ENCODE results near the gene CEPT1.
"Not testable (repeated sequence)": the region's sequence is repeated elsewhere in the genome, so short reads cannot be mapped to it uniquely, and the experiment has no call there.

Gene CEPT1

DNA sequence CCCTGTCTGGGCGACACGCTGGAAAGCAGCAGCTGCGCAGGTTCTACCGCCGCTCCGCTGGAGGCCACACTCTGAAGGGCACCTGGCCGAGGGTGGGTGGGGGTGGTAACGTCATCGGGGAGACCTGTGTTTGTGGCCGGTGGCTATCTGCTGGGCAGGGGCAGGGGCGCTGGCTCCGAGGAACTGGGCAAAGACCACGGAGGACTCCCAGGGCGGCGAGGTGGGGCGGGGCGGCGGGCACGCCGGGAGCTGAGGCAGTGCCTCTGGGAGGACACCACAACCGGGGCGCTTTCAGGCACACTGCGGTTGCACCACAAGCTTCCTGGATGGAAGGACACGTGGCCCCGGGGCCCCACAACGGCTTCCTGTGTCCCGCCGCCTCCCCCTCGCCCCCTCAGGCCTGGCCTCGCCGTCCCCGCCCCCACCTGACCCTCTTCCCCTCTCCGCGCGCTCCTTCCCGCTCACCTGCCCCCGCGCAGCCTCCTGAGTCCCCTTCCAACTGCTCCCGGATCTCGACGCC lies 63.7 kb downstream of the CEPT1 start:
- Histone ChIP-seq H3K4me3 (peak overlapping the region; percentile 50 to 77 (median 62)), H3K27ac (peak overlapping the region; percentile 84 to 99 (median 92))

DNA sequence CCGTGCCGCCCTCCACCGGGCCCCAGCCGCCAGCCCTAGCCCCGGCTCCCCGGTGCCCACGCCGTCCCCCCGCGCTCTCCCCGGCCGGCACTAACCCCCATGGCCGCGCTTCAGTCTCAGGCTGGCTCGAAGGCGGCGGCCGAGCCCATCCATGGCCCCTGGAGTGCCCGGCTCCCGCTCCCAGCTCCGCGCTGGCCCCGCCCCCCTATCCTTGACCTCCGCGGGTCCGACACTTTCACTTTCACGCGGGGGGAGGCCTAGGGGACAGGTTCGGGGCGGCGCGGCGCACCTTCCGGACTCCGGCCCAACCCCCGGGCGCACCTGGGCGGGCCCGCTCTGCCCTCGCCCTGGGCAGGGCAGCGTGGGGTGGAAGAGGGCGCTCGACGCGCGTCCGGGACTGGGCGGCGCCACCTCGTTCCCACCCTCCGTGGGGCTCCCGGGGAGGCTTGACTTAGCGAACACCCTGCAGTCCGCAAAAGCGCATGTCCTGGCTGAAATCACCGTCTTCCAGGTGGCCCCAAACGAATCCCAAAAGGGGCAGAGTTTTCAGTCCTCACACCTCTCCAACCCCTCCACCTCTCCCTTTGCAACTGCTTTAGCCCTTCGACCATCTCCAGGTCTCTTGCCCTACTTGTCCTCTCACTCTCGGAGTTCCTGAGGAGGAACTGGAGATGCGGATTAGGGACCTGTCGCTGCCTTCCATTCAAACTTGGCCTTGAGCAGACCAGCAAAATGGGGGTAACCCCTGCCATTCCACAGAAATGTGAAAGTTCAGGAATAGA lies 64.4 kb downstream of the CEPT1 start:
- H3K27ac ChIP-seq: peak overlapping the region; percentile 84 to 99 (median 92)
- H3K4me3 ChIP-seq: peak overlapping the region; percentile 50 to 77 (median 62)

DNA sequence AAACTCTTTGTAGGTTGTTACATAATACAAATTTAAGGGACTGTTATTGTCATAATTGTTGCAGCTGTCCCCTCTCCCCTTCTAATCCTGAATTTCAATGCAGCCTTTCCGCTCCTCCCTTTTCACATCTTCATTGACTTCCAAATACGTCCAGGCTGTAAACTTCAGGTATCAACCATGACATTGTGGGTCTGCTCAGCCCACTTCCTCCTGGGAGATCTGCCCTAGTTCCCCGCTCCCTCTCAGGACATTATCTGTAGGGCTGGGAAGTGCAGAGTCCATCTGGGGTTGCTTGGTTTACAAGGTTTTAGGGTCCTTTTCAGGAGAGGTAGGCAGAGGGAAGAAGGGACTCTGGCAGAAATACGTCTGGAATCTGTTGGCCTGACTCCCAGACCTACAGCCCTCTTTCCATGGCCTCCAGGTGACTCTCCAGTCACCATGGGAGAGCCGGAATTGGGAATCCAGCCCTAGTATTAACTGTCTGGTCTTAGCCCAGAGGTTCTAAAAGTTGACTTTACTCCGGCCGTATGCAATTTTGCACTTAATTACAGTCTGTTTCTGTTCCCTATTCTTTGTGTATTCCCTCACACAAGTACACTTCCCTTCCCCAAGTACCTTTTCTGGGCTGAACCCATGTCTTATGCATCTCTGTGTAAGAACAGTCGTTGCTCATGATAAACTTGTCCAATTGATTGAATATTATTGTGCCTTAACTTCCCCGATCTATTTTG lies 65.1 kb downstream of the CEPT1 start:
- peak overlapping the region in 17 of 21 experiments; percentile 38 to 99 (median 92) for H3K27ac ChIP-seq
- peak overlapping the region in 1 of 7 experiments; percentile 62 for H3K4me3 ChIP-seq

DNA sequence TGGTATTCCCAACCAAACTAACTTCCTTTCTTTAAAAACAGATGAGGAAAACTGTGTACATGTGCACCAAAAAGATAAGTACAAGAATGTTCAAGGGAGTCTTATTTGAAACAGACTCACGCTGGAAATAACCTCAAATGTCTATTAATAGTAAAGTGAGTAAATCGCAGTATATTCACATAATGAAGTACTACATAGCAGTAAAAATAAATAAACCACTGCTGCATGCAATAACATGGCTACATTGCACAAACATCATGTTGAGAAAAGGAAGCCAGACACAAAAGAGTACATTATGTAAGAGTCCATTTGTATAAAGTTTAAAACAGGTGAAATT lies 65.7 kb downstream of the CEPT1 start:
- Histone ChIP-seq H3K4me3 (no peak overlapping the region), H3K27ac (peak overlapping the region in 6 of 21 experiments; percentile 38 to 98 (median 92))

DNA sequence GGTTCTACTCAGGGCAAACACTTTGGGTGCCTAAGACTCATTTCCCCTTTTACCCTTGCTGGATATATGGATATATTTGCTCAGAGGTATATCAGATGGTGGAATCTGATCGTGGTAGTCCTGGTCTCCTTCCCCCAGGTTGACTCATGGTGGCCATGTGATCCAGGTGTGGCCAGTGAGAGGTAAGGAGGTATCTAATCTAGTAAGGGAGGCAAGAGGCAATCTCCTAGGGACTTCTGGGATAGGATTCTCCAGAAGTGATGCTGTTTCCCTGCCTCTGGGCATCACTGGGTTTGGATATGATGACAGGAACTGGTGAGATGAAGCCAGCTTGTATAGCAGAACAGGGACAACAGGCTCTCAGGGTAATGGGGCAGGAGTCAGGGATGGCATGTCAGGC lies 68.9 kb downstream of the CEPT1 start:
- Histone ChIP-seq H3K4me3 (no peak overlapping the region), H3K27ac (no peak overlapping the region)

DNA sequence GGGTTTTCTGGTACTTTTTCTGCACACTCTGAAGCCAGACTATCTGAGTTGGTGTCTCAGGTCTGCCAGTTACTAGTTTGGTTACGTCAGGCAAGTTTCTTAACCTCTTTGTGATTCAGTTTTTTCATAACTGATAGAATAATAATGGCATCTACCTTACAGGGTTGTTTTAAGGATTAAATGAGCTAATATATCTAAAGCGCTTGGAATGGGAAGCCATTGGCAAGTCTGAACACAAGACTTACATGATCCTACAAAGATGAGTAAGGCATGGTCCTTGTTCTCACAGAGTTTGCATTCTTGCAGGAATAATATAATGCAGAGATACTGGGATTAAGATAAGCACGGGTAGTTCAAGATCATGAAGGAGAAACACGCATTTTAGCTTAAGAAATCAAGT lies 69.6 kb downstream of the CEPT1 start:
- H3K4me3 ChIP-seq: no peak overlapping the region
- H3K27ac ChIP-seq: no peak overlapping the region

DNA sequence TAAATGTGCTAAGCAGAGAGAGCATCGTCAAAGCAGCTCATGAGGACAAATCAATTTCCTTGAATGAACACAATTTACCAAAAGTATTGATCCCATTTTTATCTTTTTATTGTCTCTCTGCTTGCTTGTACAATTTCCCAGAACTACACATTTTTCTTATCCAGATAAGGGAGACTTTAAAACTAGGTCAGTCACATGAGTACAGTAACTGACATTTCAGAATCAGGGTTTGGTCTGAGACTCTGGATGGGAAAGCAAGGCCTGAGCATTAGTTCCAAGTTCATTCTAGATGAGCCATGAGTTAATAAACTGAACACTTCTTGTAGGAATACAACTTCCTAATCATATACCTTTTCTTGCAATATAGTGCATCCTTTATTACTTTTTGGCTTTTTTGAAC lies 71.9 kb downstream of the CEPT1 start:
- Histone ChIP-seq H3K27ac (no peak overlapping the region), H3K4me3 (no peak overlapping the region)

DNA sequence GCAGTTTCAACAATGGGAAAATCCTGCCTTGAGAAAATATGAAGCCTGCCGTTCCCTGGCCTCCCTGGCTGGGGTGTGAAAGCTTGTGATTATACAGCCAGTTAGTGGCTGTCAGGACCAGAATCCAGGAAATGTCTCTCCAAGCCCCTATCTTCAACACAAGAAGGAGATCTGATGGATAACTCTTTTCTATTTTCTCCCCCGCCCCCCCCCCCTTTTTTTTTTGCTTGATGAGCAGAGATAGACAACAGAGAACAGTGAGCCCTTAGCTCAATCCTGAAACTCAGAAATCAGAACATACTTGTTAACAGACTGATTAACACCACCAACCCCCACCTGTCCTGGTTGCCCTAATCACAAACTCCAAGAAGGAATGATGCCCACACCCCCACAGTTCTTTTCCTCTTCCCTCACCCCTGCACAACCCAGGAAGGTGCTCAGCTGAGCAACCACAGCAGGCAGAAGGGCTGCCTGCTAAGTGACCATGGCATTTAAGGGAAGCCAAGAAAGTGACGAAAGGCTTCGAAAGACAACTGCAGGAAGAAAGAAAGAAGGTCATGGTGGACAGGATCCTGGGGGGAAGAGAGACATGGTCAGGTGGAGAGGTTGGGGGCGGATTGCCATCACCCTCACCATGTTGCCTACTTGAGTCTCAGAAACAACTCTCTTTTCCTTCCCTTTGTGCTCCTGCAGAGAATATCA lies 72.8 kb downstream of the CEPT1 start:
- H3K4me3 ChIP-seq: no peak overlapping the region
- H3K27ac ChIP-seq: peak overlapping the region in 2 of 21 experiments; percentile 22 to 85

DNA sequence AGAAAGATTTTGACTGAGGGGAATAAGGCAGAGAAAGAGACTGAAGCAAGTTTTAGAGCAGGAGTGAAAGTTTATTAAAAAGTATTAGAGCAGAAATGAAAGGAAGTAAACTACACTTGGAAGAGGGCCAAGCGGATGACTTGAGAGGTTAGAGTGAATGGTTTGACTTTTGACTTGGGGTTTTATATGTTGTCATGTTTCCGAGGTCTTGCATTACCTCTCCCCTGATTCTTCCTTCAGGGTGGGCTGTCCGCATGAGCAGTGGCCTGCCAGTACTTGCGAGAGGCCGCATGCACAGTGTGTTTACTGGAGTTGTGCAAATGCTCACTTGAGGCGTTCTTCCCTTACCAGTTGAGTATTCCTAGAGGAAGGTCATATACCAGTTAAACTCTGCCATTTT lies 73.4 kb downstream of the CEPT1 start:
- no peak overlapping the region for H3K4me3 ChIP-seq
- peak overlapping the region in 2 of 21 experiments; percentile 84 to 85 for H3K27ac ChIP-seq

DNA sequence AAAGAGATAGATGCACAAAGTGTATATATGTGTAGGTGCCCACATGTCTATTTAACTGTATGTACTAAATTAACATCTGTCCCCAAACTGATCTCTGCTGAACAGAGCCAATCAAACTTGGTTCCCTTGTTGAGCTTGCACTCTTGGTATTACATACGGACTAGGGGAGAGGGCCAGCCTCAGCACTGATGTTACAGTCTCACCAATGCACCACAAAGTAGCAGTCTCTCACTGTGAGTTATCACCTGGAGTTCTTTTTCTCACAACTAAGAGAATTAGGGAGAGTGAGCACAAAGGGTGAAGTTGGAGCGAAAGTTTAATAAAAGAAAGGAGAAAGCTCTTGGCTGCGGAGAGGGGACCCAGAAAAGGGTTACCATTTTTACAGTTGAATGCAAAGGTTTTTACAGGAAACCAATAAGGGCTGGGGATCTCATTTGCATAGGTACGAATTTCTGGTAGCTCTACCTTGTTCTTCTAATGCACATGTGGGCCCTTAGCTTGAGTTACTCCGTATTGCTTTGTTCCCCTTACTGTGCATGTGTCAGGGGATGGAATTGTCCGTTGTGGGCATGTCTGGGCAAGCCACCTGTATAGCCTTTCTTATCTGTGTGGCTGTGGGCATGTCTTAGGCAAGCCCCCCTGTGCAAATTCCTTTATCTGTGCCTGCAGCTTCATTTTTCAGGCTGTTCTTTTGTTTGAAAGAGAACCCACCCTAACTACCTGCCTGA lies 74.2 kb downstream of the CEPT1 start:
- Histone ChIP-seq H3K27ac (peak overlapping the region in 7 of 21 experiments; percentile 7 to 87 (median 83)), H3K4me3 (no peak overlapping the region)

DNA sequence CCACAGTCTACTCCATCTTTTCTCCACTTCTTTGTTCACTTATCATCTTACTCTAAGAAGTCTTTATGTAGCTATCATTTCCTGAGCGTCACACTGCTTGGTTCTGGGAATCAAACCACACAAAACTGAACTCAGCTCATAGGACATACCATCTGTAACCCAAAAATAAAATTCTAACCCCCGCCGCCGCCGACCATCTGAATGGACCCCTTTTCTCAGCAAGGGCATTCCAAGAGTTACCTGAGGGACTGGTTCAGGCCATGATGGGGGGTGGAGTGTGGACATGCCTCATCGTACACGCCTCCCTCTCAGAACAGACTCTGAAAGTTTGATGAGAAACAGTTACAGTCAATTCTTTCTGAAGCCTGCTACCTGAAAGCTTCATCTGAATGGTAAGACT lies 74.9 kb downstream of the CEPT1 start:
- peak overlapping the region in 11 of 21 experiments; percentile 1 to 87 (median 68) for H3K27ac ChIP-seq
- no peak overlapping the region for H3K4me3 ChIP-seq

DNA sequence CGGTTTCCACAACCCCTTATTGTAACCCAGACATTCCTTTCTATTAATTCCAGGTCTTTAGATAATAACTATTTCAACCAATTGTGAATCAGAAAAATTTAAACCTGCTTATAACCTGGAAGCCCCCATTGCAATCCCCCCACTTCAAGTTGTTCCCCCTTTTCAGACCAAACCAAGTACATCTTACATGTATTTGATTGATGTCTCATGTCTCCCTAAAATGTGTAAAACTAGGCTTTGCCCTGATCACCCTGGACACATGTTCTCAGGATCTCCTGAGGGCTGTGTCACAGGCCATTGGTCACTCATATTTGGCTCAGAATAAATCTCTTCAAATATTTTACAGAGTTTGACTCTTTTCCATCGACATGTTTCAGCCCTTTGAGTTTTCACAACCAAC lies 75.3 kb downstream of the CEPT1 start:
- not testable (repeated sequence) for H3K4me3 ChIP-seq

DNA sequence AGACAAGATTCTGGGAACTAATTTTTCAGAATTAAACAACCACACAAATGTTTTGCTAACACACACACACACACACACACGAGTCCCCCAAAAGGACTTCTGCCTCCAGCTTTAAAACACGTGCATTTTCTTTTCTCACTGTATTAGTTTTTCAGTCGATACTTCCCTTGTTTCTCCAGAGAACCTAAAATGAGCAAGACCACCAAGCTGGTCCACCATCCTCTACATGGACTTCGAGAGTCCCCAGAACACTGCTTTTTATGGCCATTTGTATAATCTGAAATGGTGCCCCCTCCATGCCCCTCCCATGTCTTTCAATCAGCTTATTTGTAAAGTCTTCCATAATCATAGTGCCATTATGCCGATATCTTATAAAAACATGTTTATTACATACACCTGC lies 76.7 kb downstream of the CEPT1 start:
- Histone ChIP-seq H3K27ac (peak overlapping the region in 11 of 21 experiments; percentile 8 to 87 (median 69)), H3K4me3 (no peak overlapping the region)

More for the DNA sequence above, 75.3 kb downstream of the CEPT1 start:
- H3K27ac ChIP-seq: peak overlapping the region in 12 of 21 experiments; percentile 1 to 87 (median 68)

DNA sequence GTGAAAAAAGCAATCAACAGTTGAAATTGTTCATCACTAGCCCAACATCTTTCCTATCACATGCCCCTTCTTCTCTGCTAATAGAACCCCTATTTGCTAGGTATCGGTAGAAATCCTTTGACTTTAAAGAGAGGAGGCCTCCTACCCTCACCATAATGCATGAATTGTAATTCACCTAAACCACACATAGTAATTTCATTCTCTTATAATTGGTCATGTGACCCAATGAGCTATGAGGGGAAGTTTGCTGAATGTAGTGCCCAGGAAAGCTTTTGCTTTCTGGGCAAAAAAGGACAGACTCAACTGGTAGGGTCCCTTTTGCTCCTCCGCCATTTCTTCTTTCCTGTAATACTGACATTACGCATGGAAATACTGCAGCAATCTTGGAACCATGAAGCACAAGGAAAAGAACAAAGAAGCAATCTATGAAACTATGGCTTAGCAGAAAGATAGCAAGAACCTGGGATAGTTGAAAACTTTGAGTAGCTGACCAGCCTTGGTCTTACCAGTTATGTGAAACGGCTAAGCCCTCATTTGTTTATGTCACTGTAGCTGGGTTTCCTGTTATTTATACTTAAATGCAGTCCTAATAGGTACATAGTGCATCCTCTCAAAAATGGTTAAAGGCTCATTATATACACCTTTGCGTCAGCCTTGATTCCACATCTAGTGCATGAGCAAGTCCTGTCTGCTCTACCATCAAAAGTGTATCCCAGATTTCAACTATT lies 77.3 kb downstream of the CEPT1 start:
- H3K4me3 ChIP-seq: no peak overlapping the region
- peak overlapping the region in 8 of 21 experiments; percentile 8 to 87 (median 72) for H3K27ac ChIP-seq

DNA sequence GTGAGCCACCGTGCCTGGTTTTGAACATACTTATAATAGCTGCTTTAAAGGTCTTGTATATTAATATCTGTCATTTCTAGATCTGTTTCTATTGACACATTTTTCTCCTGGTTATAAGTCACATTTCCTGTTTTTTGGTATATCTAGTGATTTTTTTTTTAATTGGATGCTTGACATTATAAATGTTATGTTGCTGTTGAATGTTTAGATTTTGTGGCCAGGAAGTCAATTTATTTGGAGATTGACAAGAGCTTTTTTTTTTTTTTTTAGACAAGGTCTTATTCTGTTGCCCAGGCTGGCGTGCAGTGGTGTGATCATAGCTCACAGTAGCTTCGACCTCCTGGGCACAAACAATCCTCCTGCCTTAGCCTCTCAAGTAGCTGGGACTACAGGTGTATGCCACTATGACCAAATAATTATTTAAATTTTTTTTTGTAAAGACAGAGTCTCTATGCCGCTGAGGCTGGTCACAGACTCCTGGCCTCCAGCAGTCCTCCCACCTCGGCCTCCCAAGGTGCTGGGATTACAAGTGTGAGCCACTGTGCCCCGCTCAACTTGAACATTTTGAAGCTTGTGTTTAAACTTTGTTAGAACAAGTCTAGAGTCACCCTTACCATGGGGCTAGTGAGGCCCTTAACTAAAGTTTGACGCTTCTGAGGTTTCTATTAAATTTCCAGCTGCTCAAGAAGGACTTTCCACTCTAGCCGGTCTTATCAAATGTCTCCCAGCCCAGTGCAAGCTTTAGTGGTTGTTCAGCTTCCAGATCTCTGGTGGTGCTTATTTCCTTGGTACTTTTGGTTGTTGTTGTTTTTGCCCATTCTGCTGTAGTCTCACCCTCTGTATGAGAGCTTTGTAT lies 78.9 kb downstream of the CEPT1 start:
- peak overlapping the region in 9 of 21 experiments; percentile 18 to 87 (median 72) for H3K27ac ChIP-seq
- H3K4me3 ChIP-seq: no peak overlapping the region

DNA sequence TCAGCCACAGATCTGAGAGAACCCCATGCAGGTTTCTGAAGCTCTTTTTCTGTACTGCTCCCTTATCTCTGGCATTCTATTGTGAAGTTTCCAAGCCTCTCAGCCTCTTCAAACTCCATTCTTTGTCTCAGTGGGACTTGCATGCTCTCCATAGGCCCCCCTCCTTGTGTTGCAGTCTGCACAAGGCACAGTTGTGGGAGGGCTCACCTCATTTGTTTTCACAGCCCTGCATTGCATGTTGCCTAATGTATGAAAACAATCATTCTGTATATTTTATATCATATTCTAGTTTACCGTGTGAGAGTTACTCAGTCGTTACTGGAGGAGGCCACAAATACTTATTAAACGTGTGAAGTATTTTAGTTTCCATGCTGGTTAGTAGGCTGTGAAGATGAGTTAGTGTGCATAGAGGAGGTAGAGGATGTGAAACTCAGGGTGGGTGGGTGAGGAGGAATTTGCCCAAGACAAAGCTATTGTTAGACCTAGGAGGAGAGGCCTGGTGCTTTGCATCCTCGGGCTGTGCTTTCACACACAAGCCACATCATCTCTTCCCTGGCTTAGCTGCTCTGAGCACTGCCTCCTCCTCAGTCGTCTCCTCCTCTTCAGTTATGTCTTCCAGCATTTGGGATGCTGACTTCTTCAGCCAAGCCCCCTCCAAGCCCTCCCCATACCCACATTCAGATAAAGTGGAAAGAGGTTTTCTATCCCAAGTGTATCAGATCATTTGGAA lies 79.7 kb downstream of the CEPT1 start:
- no peak overlapping the region for H3K4me3 ChIP-seq
- peak overlapping the region in 11 of 21 experiments; percentile 18 to 87 (median 71) for H3K27ac ChIP-seq

DNA sequence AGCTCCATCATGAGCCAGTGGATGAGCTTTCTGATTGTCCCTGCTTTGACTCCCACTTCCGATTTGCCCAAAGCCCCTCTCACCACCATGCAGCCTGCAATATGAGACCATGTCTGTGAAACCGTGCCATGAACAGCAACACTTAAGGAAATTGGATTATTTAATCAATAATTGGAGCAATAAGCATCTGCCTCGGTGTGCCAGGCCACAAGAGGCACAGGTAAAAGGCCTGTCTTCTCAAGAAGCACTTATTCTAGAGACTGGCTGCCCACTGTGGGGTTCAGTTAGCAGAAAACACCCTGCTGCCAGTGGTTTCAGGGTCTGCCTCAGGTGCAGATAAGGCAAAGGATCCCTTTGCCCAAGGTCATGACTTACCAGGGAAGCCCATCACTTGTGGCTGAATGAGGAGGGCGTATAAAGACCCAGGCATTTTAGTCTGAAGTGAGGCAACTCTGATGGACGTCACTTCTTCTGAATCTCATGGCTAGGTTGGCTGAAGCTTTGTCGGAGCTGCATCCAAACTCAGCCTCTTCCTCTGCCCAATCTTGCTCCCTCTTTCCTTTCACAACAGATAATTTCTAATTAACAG lies 80.4 kb downstream of the CEPT1 start:
- Histone ChIP-seq H3K4me3 (no peak overlapping the region), H3K27ac (peak overlapping the region in 10 of 21 experiments; percentile 11 to 87 (median 72))
